Vagina (tissue), 2 donors: ENCODE data around the gene TBC1D13. TPM values are rescaled to one million over a fixed set of nuclear protein-coding genes. Genes with fewer than 3 reads are reported as not detected.

ENCODE experiments used
- DNase-seq, 2 donors: peaks; one replicate each; pipeline ENCODE4 v3.0.0-alpha.2; 2017; ENCODE audit errors: extremely low spot score in 2 of 2
- H3K27ac ChIP-seq: fragments of 200-600 bp; sonication (generic); one replicate; pipeline ENCODE4 v1.5.1; 2019
- H3K27me3 ChIP-seq: fragments of 200-600 bp; sonication (generic); one replicate; pipeline ENCODE4 v1.5.1; 2019
- H3K36me3 ChIP-seq, 2 donors: fragments of 200-600 bp; sonication (generic); one replicate each; pipeline ENCODE4 v1.5.1; 2017 to 2019
- H3K4me1 ChIP-seq: fragments of 200-600 bp; sonication (generic); one replicate; pipeline ENCODE4 v1.5.1; 2019
- H3K4me3 ChIP-seq, 2 donors: fragments of 200-600 bp; sonication (generic); 1 replicate in 1 of 2; 2 replicates in 1 of 2; pipeline ENCODE4 v1.5.1; 2016 to 2019
- H3K9me3 ChIP-seq: fragments of 200-600 bp; sonication (generic); one replicate; pipeline ENCODE4 v1.5.1; 2019
- POLR2A ChIP-seq, 2 donors: fragments of 450-650 bp; IDR thresholded peaks; one replicate each; pipeline ENCODE4 v1.6.1; 2017; ENCODE audit warnings: antibody characterized with exemption in 2 of 2, mild to moderate bottlenecking in 2 of 2, moderate library complexity in 2 of 2
- POLR2AphosphoS5 ChIP-seq, 2 donors: sonication (generic); formaldehyde crosslinking; IDR thresholded peaks; one replicate each; pipeline ENCODE4 v1.9.0; 2017; ENCODE audit warnings: antibody characterized with exemption in 2 of 2, mild to moderate bottlenecking in 2 of 2, low read depth in 1 of 2; ENCODE audit not compliant: insufficient read depth in 1 of 2
- intact Hi-C: fragments of 100-400 bp; cut with DNase I; formaldehyde crosslinking; loops from one replicate; pipeline ENCODE4 v1.15.1; 2023
- total RNA-seq: library from RNA; depleted of rRNA; stranded (reverse); fragments of >200 nt; gene quantifications from one replicate; pipeline ENCODE4 v1.2.3, GENCODE V29; 2016
- TF ChIP-seq, protein P1 (sequence below), 3 experiments: fragments of 450-650 bp in 2 of 3; fragments of 200-600 bp in 1 of 3; sonication (generic) in 1 of 3; IDR thresholded peaks; one replicate each; pipeline ENCODE4 v1.5.1; 2017 to 2019; ENCODE audit warnings: antibody characterized with exemption in 3 of 3, mild to moderate bottlenecking in 2 of 3, moderate library complexity in 2 of 3

Gene TBC1D13
- total RNA-seq, 1 donor from 2014 or later, result 11.0 TPM

DNA sequence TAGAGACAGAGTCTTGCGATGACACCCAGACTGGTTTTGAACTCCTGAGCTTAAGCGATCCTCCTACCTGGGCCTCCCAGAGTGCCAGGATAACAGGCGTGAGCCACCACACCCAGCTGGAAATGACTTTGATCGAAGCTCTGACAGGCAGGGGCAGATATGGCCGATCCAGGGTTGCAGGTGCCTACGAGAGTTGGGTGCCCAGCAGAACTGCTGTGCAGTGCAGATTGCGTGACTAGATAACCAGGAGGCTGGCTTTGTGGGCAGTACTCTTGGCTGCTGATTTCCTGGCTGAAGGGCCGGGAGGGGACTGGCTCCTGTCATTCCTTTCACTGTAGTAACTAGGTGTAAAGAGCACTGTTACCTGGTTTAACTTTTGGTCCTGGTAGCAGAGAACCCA is 11.8 kb downstream of the TBC1D13 start:
- H3K27me3 ChIP-seq, result no peaks in the 10 kb centered on the region
- intact Hi-C loops, result no loop called here
- H3K4me1 ChIP-seq, result no peaks in the 10 kb centered on the region
- H3K4me3 ChIP-seq, result no peak overlapping the region
- peaks cover 0 to 64% of the 10 kb centered on the region in 2 donors for H3K36me3 ChIP-seq
- DNase-seq, result no peak
- TF ChIP-seq POLR2AphosphoS5 (IDR thresholded peaks at IDR 0.05; ENCODE audit: insufficient read depth in 1 of 2, low read depth in 1 of 2), result no peak
- no peaks in the 10 kb centered on the region for H3K9me3 ChIP-seq
- no peak overlapping the region for H3K27ac ChIP-seq

- H3K27me3 ChIP-seq, result no peaks in the 10 kb centered on the region
- H3K9me3 ChIP-seq, result no peaks in the 10 kb centered on the region
- H3K4me1 ChIP-seq, result no peaks in the 10 kb centered on the region
- no peak overlapping the region for H3K27ac ChIP-seq
- intact Hi-C loops, result no loop called here
- TF ChIP-seq POLR2AphosphoS5 (IDR thresholded peaks at IDR 0.05; ENCODE audit: insufficient read depth in 1 of 2, low read depth in 1 of 2), result no peak
- TF ChIP-seq POLR2A (IDR thresholded peaks at IDR 0.05), result no peak
- TF ChIP-seq, protein P1, sequence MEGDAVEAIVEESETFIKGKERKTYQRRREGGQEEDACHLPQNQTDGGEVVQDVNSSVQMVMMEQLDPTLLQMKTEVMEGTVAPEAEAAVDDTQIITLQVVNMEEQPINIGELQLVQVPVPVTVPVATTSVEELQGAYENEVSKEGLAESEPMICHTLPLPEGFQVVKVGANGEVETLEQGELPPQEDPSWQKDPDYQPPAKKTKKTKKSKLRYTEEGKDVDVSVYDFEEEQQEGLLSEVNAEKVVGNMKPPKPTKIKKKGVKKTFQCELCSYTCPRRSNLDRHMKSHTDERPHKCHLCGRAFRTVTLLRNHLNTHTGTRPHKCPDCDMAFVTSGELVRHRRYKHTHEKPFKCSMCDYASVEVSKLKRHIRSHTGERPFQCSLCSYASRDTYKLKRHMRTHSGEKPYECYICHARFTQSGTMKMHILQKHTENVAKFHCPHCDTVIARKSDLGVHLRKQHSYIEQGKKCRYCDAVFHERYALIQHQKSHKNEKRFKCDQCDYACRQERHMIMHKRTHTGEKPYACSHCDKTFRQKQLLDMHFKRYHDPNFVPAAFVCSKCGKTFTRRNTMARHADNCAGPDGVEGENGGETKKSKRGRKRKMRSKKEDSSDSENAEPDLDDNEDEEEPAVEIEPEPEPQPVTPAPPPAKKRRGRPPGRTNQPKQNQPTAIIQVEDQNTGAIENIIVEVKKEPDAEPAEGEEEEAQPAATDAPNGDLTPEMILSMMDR (IDR thresholded peaks at IDR 0.05), result no peak
- peaks cover 0 to 70% of the 10 kb centered on the region in 2 donors for H3K36me3 ChIP-seq
- DNase-seq, result no peak
- H3K4me3 ChIP-seq, result no peak overlapping the region
Observed at GRCh38 chr9:128800061-128800460, 13.0 kb downstream of the TBC1D13 start.

DNA sequence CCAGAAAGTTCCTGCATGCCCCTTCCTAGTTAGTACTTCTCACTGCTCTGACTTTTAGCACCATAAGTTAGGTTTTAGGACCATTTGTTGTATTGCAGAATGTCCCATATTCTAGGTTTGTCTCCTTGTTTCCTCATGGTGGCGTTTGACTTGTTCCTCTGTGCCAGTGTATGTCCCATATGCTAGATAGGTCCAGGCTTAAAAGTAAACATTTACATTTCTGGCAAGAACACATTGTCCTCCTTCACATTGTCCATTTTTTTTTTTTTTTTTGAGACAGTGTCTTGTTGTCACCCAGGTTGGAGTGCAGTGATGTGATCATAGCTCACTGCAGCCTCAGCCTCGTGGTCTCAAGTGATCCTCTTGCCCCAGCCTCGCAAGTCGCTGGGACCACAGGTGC is 15.4 kb downstream of the TBC1D13 start:
- no peak for TF ChIP-seq POLR2A (IDR thresholded peaks at IDR 0.05)
- TF ChIP-seq, protein P1 (IDR thresholded peaks at IDR 0.05), result no peak
- TF ChIP-seq POLR2AphosphoS5 (IDR thresholded peaks at IDR 0.05; ENCODE audit: insufficient read depth in 1 of 2, low read depth in 1 of 2), result no peak
- Histone ChIP-seq H3K36me3 (peaks cover 0 to 75% of the 10 kb centered on the region in 2 donors), H3K4me3 (no peak overlapping the region), H3K27ac (no peak overlapping the region), H3K27me3 (no peaks in the 10 kb centered on the region), H3K4me1 (no peaks in the 10 kb centered on the region), H3K9me3 (no peaks in the 10 kb centered on the region)
- intact Hi-C loops, result no loop called here
- DNase-seq, result no peak

DNA sequence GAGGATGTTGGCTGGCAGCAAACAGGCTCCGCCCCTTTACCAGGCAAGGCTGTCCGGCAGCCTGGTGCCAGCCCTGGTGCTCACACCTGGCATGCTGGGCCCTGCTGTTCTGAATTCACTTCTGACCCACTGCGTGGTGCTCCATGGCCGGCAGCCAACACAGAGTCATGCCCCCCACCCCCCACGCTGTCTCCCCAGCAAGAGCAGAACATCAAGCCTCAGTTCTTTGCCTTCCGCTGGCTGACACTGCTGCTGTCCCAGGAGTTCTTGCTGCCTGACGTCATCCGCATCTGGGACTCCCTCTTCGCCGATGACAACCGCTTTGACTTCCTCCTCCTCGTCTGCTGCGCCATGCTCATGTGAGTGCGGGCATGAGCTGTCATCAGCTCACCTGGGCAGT is 18.6 kb downstream of the TBC1D13 start:
- peak in 1 of 2 donors; percentile 90 for DNase-seq
- no peaks in the 10 kb centered on the region for H3K27me3 ChIP-seq
- intact Hi-C loops, result no loop called here
- H3K36me3 ChIP-seq, result peaks cover 0 to 55% of the 10 kb centered on the region in 2 donors
- H3K9me3 ChIP-seq, result no peaks in the 10 kb centered on the region
- H3K4me1 ChIP-seq, result no peaks in the 10 kb centered on the region
- TF ChIP-seq POLR2AphosphoS5 (IDR thresholded peaks at IDR 0.05; ENCODE audit: insufficient read depth in 1 of 2, low read depth in 1 of 2) (no peak), POLR2A (IDR thresholded peaks at IDR 0.05) (no peak)
- TF ChIP-seq, protein P1 (IDR thresholded peaks at IDR 0.05), result no peak
- H3K4me3 ChIP-seq, result no peak overlapping the region
- no peak overlapping the region for H3K27ac ChIP-seq

- Histone ChIP-seq H3K4me3 (no peak overlapping the region), H3K27me3 (no peaks in the 10 kb centered on the region), H3K36me3 (peaks cover 0 to 44% of the 10 kb centered on the region in 2 donors), H3K27ac (no peak overlapping the region), H3K4me1 (no peaks in the 10 kb centered on the region), H3K9me3 (no peaks in the 10 kb centered on the region)
- TF ChIP-seq, protein P1 (IDR thresholded peaks at IDR 0.05), result no peak
- TF ChIP-seq POLR2AphosphoS5 (IDR thresholded peaks at IDR 0.05; ENCODE audit: insufficient read depth in 1 of 2, low read depth in 1 of 2) (no peak), POLR2A (IDR thresholded peaks at IDR 0.05) (no peak)
- no peak for DNase-seq
- intact Hi-C loops, result no loop called here
Observed at GRCh38 chr9:128807827-128808226, 20.8 kb downstream of the TBC1D13 start.
